H54 (cell line): ENCODE measurements around the gene ASB15.

Experiments
- DNase-seq: peaks from one replicate; pipeline ENCODE4 v3.0.0; 2011; ENCODE audit warnings: low spot score, mixed read lengths; ENCODE audit not compliant: insufficient read length
- FAIRE-seq: peaks from 3 replicates; lab custom pipeline; 2011; peaks lifted over from hg19 to GRCh38; lab: Jason Lieb, UNC
- POLR2A ChIP-seq: IDR thresholded peaks from 2 replicates; pipeline ENCODE4 v1.6.1; 2011; ENCODE audit warnings: low read depth, mild to moderate bottlenecking, low read length

ASB15 gene

GRCh38 chr7:123656544-123657303, 55.1 kb downstream of the ASB15 start:
- no peak for TF ChIP-seq POLR2A
- FAIRE-seq, result no peak

GRCh38 chr7:123657304-123657685, 55.7 kb downstream of the ASB15 start:
- DNase-seq, result no peak
- no peak for FAIRE-seq
- TF ChIP-seq POLR2A, result no peak

More at GRCh38 chr7:123656544-123657303, 55.1 kb downstream of the ASB15 start:
- DNase-seq, result no peak

GRCh38 chr7:123658023-123658422, 56.4 kb downstream of the ASB15 start:
- no peak for FAIRE-seq
- DNase-seq, result no peak
- no peak for TF ChIP-seq POLR2A

- FAIRE-seq, result no peak
- no peak for TF ChIP-seq POLR2A
- DNase-seq, result no peak
Measured at GRCh38 chr7:123660514-123661354, 59.1 kb downstream of the ASB15 start.

- no peak for TF ChIP-seq POLR2A
- FAIRE-seq (no peak), DNase-seq (no peak)
Measured at GRCh38 chr7:123661765-123662164, 60.1 kb downstream of the ASB15 start.

- DNase-seq, result no peak
- no peak for FAIRE-seq
- TF ChIP-seq POLR2A, result no peak
Measured at GRCh38 chr7:123662293-123662692, 60.7 kb downstream of the ASB15 start.

GRCh38 chr7:123662755-123663154, 61.1 kb downstream of the ASB15 start:
- no peak for TF ChIP-seq POLR2A
- DNase-seq, result no peak
- no peak for FAIRE-seq

- DNase-seq (no peak), FAIRE-seq (no peak)
- no peak for TF ChIP-seq POLR2A
Measured at GRCh38 chr7:123663200-123663599, 61.6 kb downstream of the ASB15 start.

GRCh38 chr7:123665157-123665556, 63.5 kb downstream of the ASB15 start:
- TF ChIP-seq POLR2A, result no peak
- no peak for DNase-seq
- FAIRE-seq, result no peak

GRCh38 chr7:123665896-123666295, 64.3 kb downstream of the ASB15 start:
- TF ChIP-seq POLR2A, result no peak
- FAIRE-seq, result no peak

GRCh38 chr7:123666492-123666891, 64.9 kb downstream of the ASB15 start:
- DNase-seq, result no peak
- no peak for FAIRE-seq
- TF ChIP-seq POLR2A, result no peak

More at GRCh38 chr7:123665896-123666295, 64.3 kb downstream of the ASB15 start:
- no peak for DNase-seq

- no peak for DNase-seq
- FAIRE-seq, result no peak
- no peak for TF ChIP-seq POLR2A
Measured at GRCh38 chr7:123669485-123669884, 67.9 kb downstream of the ASB15 start.

- DNase-seq (no peak), FAIRE-seq (no peak)
- no peak for TF ChIP-seq POLR2A
Measured at GRCh38 chr7:123673137-123673732, 71.6 kb downstream of the ASB15 start.
